ENCODE results near the gene PRKCE.

DNA sequence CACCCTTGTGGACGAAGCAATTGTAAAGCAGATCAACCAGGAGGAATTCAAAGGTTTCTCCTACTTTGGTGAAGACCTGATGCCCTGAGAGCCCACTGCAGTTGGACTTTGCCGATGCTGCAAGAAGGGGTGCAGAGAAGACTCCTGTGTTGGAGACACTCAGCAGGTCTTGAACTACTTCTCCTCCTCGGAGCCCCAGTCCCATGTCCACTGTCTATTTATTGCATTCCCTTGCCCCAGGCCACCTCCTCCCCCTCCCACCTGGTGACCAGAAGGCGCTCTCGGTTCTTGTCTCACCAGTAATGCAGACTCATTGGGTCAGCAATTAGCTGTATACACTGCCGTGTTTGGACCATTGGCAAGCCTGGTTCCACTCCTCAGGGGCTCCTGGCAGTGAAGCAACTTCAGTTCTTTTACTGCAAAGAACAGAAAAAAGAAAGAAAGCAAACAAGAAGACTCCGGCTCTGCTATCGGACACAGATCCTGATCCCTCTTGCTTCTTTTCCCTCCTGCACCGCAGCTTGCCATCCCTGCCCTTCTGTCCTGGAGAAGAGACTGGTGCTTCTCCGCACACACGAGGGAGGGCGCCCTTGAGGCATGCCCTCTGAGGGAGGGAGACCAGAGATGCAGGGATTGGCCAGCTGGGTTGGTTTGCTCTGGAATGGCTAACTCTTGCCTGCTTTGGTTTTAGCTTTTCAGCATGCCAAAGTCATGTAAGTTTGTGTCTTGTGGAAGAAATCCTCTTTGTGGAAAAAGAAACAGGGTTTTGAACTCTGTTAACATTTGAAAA is 533.5 kb downstream of the PRKCE start:
- TF ChIP-seq, protein P1, sequence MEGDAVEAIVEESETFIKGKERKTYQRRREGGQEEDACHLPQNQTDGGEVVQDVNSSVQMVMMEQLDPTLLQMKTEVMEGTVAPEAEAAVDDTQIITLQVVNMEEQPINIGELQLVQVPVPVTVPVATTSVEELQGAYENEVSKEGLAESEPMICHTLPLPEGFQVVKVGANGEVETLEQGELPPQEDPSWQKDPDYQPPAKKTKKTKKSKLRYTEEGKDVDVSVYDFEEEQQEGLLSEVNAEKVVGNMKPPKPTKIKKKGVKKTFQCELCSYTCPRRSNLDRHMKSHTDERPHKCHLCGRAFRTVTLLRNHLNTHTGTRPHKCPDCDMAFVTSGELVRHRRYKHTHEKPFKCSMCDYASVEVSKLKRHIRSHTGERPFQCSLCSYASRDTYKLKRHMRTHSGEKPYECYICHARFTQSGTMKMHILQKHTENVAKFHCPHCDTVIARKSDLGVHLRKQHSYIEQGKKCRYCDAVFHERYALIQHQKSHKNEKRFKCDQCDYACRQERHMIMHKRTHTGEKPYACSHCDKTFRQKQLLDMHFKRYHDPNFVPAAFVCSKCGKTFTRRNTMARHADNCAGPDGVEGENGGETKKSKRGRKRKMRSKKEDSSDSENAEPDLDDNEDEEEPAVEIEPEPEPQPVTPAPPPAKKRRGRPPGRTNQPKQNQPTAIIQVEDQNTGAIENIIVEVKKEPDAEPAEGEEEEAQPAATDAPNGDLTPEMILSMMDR (IDR thresholded peaks at IDR 0.05) = no peak
- no peak for TF ChIP-seq POLR2A (IDR thresholded peaks at IDR 0.05)
